ENCODE results near the gene DPY19L1.
A peak's percentile ranks its signal among the peaks of the same experiment; 100 is the strongest.
"Not testable (repeated sequence)": the region's sequence is repeated elsewhere in the genome, so short reads cannot be mapped to it uniquely, and the experiment has no call there.

The DPY19L1 gene

GRCh38 chr7:34991938-34992840 is 45.1 kb downstream of the DPY19L1 start:
- no peaks in the 10 kb centered on the region for H3K9me3 ChIP-seq (ENCODE audit: control insufficient read depth, low read length)
- H3K14ac ChIP-seq (ENCODE audit: low read length in 2 of 2) = no peak overlapping the region
- H3K4ac ChIP-seq (ENCODE audit: low read depth in 1 of 2, low read length in 2 of 2) = no peak overlapping the region
- WGBS = 54% methylated on average over 10 of the region's 12 CpGs
- no peak overlapping the region for H4K91ac ChIP-seq (ENCODE audit: low read length)
- peaks cover 6% of the 10 kb centered on the region for H3K4me1 ChIP-seq (ENCODE audit: control insufficient read depth, insufficient read depth, low read depth, low read length)
- H2BK15ac ChIP-seq (ENCODE audit: low read depth, poor library complexity, severe bottlenecking) = no peak overlapping the region
- H3K36me3 ChIP-seq (ENCODE audit: control insufficient read depth in 1 of 2, insufficient read depth in 2 of 2, low read depth in 1 of 2, low read length in 2 of 2) = no peaks in the 10 kb centered on the region
- H3K4me3 ChIP-seq (ENCODE audit: insufficient read depth in 1 of 2, low read depth in 1 of 2, low read length in 2 of 2) = no peak overlapping the region
- peak overlapping the region; percentile 80 for H3K27ac ChIP-seq (ENCODE audit: low read length, poor library complexity, severe bottlenecking)
- peak overlapping the region; percentile 43 for H3K4me2 ChIP-seq (ENCODE audit: low read length, poor library complexity, severe bottlenecking)
- peak overlapping the region in 1 of 2 experiments; percentile 43 for H3K18ac ChIP-seq (ENCODE audit: low read depth in 1 of 2, low read length in 2 of 2)
- H2AK5ac ChIP-seq (ENCODE audit: low read length, severe bottlenecking) = no peak overlapping the region
- H3K27me3 ChIP-seq (ENCODE audit: control insufficient read depth in 1 of 2, insufficient read depth in 1 of 2, low read length in 2 of 2) = no peaks in the 10 kb centered on the region
- H2AFZ ChIP-seq (ENCODE audit: low read depth, low read length) = no peak overlapping the region
- H2BK5ac ChIP-seq (ENCODE audit: low read depth, low read length, poor library complexity, severe bottlenecking) = no peak overlapping the region
- DNase-seq = peak; percentile 42
- peaks cover 5% of the 10 kb centered on the region for H3K79me1 ChIP-seq (replicated peaks; ENCODE audit: low read length, poor library complexity, severe bottlenecking)
- H3K23ac ChIP-seq (ENCODE audit: low read length in 2 of 2) = no peak overlapping the region
- H2BK12ac ChIP-seq (ENCODE audit: low read length in 2 of 2) = no peak overlapping the region
- no peak overlapping the region for H3K9ac ChIP-seq (ENCODE audit: low read length)
- H4K8ac ChIP-seq (ENCODE audit: low read length) = no peak overlapping the region
- H2BK120ac ChIP-seq (ENCODE audit: low read depth, low read length) = no peak overlapping the region

- not testable (repeated sequence) for H3K4ac ChIP-seq (ENCODE audit: low read depth in 1 of 2, low read length in 2 of 2); DNase-seq; H3K79me1 ChIP-seq (replicated peaks; ENCODE audit: low read length, poor library complexity, severe bottlenecking); H2AFZ ChIP-seq (ENCODE audit: low read depth, low read length); H3K27me3 ChIP-seq (ENCODE audit: control insufficient read depth in 1 of 2, insufficient read depth in 1 of 2, low read length in 2 of 2); H3K27ac ChIP-seq (ENCODE audit: low read length, poor library complexity, severe bottlenecking); H4K8ac ChIP-seq (ENCODE audit: low read length); H2BK120ac ChIP-seq (ENCODE audit: low read depth, low read length); H2BK5ac ChIP-seq (ENCODE audit: low read depth, low read length, poor library complexity, severe bottlenecking); H2BK12ac ChIP-seq (ENCODE audit: low read length in 2 of 2); H3K4me2 ChIP-seq (ENCODE audit: low read length, poor library complexity, severe bottlenecking); H2AK5ac ChIP-seq (ENCODE audit: low read length, severe bottlenecking); H2BK15ac ChIP-seq (ENCODE audit: low read depth, poor library complexity, severe bottlenecking); H3K9ac ChIP-seq (ENCODE audit: low read length); H3K36me3 ChIP-seq (ENCODE audit: control insufficient read depth in 1 of 2, insufficient read depth in 2 of 2, low read depth in 1 of 2, low read length in 2 of 2); H3K18ac ChIP-seq (ENCODE audit: low read depth in 1 of 2, low read length in 2 of 2); H3K23ac ChIP-seq (ENCODE audit: low read length in 2 of 2); H3K4me1 ChIP-seq (ENCODE audit: control insufficient read depth, insufficient read depth, low read depth, low read length); H3K14ac ChIP-seq (ENCODE audit: low read length in 2 of 2); H3K4me3 ChIP-seq (ENCODE audit: insufficient read depth in 1 of 2, low read depth in 1 of 2, low read length in 2 of 2); H4K91ac ChIP-seq (ENCODE audit: low read length); H3K9me3 ChIP-seq (ENCODE audit: control insufficient read depth, low read length)
- WGBS = no CpG with 5 or more reads among the region's 2 CpGs
Measured at GRCh38 chr7:34988442-34989125, 48.7 kb downstream of the DPY19L1 start.

GRCh38 chr7:34985155-34985554 is 52.1 kb downstream of the DPY19L1 start:
- not testable (repeated sequence) for H3K4me2 ChIP-seq (ENCODE audit: low read length, poor library complexity, severe bottlenecking); H3K4ac ChIP-seq (ENCODE audit: low read depth in 1 of 2, low read length in 2 of 2); H3K79me1 ChIP-seq (replicated peaks; ENCODE audit: low read length, poor library complexity, severe bottlenecking); H3K27me3 ChIP-seq (ENCODE audit: control insufficient read depth in 1 of 2, insufficient read depth in 1 of 2, low read length in 2 of 2); DNase-seq; H2BK5ac ChIP-seq (ENCODE audit: low read depth, low read length, poor library complexity, severe bottlenecking); H3K27ac ChIP-seq (ENCODE audit: low read length, poor library complexity, severe bottlenecking); H2AFZ ChIP-seq (ENCODE audit: low read depth, low read length); H3K9ac ChIP-seq (ENCODE audit: low read length); H3K18ac ChIP-seq (ENCODE audit: low read depth in 1 of 2, low read length in 2 of 2); H3K9me3 ChIP-seq (ENCODE audit: control insufficient read depth, low read length); H2AK5ac ChIP-seq (ENCODE audit: low read length, severe bottlenecking); H2BK12ac ChIP-seq (ENCODE audit: low read length in 2 of 2); H4K8ac ChIP-seq (ENCODE audit: low read length); H3K4me1 ChIP-seq (ENCODE audit: control insufficient read depth, insufficient read depth, low read depth, low read length); H3K14ac ChIP-seq (ENCODE audit: low read length in 2 of 2); H3K4me3 ChIP-seq (ENCODE audit: insufficient read depth in 1 of 2, low read depth in 1 of 2, low read length in 2 of 2); H2BK15ac ChIP-seq (ENCODE audit: low read depth, poor library complexity, severe bottlenecking); H3K36me3 ChIP-seq (ENCODE audit: control insufficient read depth in 1 of 2, insufficient read depth in 2 of 2, low read depth in 1 of 2, low read length in 2 of 2); H4K91ac ChIP-seq (ENCODE audit: low read length); H3K23ac ChIP-seq (ENCODE audit: low read length in 2 of 2); H2BK120ac ChIP-seq (ENCODE audit: low read depth, low read length)
- WGBS = 100% methylated on average over 2 of the region's 3 CpGs

GRCh38 chr7:34984140-34984539 is 53.1 kb downstream of the DPY19L1 start:
- WGBS = 95% methylated on average over 4 of the region's 4 CpGs
- H3K9me3 ChIP-seq (ENCODE audit: control insufficient read depth, low read length); H3K23ac ChIP-seq (ENCODE audit: low read length in 2 of 2); H3K79me1 ChIP-seq (replicated peaks; ENCODE audit: low read length, poor library complexity, severe bottlenecking); H2AK5ac ChIP-seq (ENCODE audit: low read length, severe bottlenecking); H3K36me3 ChIP-seq (ENCODE audit: control insufficient read depth in 1 of 2, insufficient read depth in 2 of 2, low read depth in 1 of 2, low read length in 2 of 2); H3K4me3 ChIP-seq (ENCODE audit: insufficient read depth in 1 of 2, low read depth in 1 of 2, low read length in 2 of 2); H3K9ac ChIP-seq (ENCODE audit: low read length); H3K4me2 ChIP-seq (ENCODE audit: low read length, poor library complexity, severe bottlenecking); H3K18ac ChIP-seq (ENCODE audit: low read depth in 1 of 2, low read length in 2 of 2); H2BK5ac ChIP-seq (ENCODE audit: low read depth, low read length, poor library complexity, severe bottlenecking); H2BK120ac ChIP-seq (ENCODE audit: low read depth, low read length); DNase-seq; H4K8ac ChIP-seq (ENCODE audit: low read length); H2BK12ac ChIP-seq (ENCODE audit: low read length in 2 of 2); H2BK15ac ChIP-seq (ENCODE audit: low read depth, poor library complexity, severe bottlenecking); H3K27ac ChIP-seq (ENCODE audit: low read length, poor library complexity, severe bottlenecking); H4K91ac ChIP-seq (ENCODE audit: low read length); H3K4ac ChIP-seq (ENCODE audit: low read depth in 1 of 2, low read length in 2 of 2); H2AFZ ChIP-seq (ENCODE audit: low read depth, low read length); H3K14ac ChIP-seq (ENCODE audit: low read length in 2 of 2); H3K4me1 ChIP-seq (ENCODE audit: control insufficient read depth, insufficient read depth, low read depth, low read length); H3K27me3 ChIP-seq (ENCODE audit: control insufficient read depth in 1 of 2, insufficient read depth in 1 of 2, low read length in 2 of 2): not testable (repeated sequence)

Measured in mesenchymal stem cell (in vitro differentiated cells and primary cell).